GDM1 (cell line): ENCODE data around the gene MISFA.
A peak's percentile ranks its signal among the peaks of the same experiment; 100 is the strongest.
"Not testable (repeated sequence)": the region's sequence is repeated elsewhere in the genome, so short reads cannot be mapped to it uniquely, and the experiment has no call there.

Experiments used
- DNase-seq: peaks from one replicate; lab custom pipeline; 2025; lab: John Stamatoyannopoulos, UW

MISFA gene

DNA sequence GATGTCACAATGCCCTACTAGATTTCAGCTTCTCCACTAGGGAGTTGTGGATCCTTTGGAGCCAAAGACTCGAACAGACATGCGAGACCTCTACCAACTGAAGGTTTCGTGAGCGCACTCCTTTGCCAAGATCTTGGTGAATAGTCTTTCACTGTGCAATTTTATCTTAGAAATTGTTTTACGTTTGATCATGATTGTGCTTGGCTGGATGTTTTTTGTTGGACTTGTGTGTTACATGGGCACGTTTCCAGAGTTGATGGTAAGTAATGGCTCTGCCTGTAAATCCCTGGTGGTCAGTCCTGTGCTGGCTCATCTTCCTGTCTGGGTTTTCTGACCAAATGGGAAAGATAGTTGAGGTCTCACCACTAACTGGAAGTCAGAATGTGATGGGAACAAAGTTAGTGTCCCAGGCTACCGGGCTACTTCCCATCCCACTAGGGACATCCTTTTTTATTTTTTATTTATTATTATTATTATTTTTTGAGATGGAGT lies at the start of gene MISFA:
TSS of gene MISFA (plus strand) at position 51 of the 492 bp plus-strand sequence. CDS start at position 191, 140 bp downstream.
- DNase-seq, result no peak

GRCh38 chr11:18563090-18563730 lies 36.4 kb upstream of the MISFA start:
- DNase-seq, result no peak

DNA sequence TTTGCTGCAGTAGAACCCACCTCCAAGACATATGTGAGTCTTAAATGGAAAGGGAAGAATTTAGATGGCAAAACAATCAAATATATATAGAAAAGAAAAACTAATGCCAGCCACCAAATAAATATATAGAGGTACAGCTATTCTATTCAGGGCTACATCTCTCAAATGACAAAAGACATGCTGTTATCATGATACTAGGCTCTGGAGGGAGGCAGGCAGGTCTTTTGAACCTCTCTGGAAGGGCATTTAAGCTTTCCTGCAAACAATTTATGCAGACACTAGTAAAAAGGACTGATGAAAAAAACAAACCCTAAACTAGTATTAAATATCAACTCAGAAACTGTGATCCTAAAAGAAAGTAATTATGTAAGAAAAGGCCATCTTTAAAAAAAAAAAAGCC lies 35.4 kb upstream of the MISFA start:
- no peak for DNase-seq

DNA sequence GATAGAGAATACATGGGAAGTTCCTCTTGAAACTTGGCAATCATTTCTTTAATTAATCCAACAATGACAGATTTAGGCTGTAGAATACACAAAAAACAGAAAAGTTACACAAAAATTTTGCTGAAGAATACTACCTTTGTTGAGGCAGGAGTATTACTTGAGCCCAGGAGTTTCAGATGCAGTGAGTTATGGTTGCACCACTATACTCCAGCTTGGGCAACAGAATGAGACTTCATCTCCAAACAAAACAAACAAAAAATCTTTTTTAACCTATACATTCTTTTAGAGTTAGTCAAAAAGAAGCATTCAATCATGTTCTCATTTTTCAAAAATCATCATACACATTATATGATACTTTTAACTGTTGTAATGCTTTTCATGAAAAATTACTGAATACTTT lies 33.2 kb upstream of the MISFA start:
- DNase-seq, result no peak

GRCh38 chr11:18567081-18567480 lies 32.5 kb upstream of the MISFA start:
- no peak for DNase-seq

- no peak for DNase-seq
Measured at GRCh38 chr11:18575361-18575760, 24.2 kb upstream of the MISFA start.

- DNase-seq, result no peak
Measured at GRCh38 chr11:18578975-18579598, 20.5 kb upstream of the MISFA start.

DNA sequence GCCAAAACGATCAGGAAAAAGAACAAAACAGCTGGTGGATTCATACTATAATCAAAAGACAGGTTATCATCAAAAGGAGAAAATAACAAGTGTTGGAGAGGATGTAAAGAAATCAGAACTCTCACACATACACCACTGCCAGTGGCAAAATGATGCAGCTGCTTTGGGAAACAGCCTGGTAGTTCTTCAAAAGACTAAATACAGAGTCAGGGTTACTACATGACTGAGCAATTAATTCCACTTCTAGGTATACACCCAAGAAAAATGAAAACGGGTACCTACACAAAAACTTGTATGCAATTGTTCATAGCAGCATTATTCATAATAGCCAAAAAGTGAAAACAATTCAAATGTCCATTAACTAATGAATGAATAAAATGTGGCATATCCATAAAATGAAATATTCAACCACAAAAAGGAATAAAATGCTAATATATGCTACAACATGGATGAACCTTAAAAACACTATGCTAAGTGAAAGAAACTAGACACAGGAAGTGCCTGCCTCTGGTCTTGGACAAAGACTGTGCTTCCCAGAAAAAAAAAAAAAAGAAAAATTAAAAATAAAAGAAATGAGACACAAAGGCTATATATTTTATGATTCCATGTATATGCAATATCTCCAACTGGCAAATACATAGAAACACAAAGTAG lies 19.3 kb upstream of the MISFA start:
- DNase-seq, result no peak

GRCh38 chr11:18581825-18582224 lies 17.8 kb upstream of the MISFA start:
- no peak for DNase-seq

GRCh38 chr11:18588297-18589252 lies 11.0 kb upstream of the MISFA start, which contains the start of gene UEVLD:
TSS of gene UEVLD (minus strand) at chr11:18588734. CDS start at chr11:18588654, 80 bp downstream.
- DNase-seq, result peak; percentile 61

DNA sequence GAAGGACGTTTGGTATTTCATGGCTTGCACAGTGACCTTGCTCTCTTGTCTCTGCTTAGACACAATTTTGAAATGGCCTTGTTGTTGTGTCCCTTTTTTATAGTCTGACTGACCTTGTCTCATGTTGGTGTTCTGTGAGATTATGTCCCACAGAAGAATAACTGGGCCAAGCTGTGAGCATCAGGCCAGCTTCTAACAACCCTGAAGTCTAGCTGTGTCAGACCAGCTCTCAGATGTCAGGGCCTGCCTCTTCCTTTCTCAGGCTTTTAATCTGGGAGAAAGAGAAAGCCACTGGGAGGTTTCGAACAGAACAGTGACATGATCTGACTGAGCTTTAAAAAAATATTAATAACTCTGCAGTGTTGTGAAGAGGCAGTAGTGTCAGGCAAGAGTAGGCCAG lies 9.0 kb upstream of the MISFA start:
- DNase-seq, result no peak

- not testable (repeated sequence) for DNase-seq
Measured at GRCh38 chr11:18594088-18594487, 5.5 kb upstream of the MISFA start.

- no peak for DNase-seq
Measured at GRCh38 chr11:18594999-18595749, 4.4 kb upstream of the MISFA start.

DNA sequence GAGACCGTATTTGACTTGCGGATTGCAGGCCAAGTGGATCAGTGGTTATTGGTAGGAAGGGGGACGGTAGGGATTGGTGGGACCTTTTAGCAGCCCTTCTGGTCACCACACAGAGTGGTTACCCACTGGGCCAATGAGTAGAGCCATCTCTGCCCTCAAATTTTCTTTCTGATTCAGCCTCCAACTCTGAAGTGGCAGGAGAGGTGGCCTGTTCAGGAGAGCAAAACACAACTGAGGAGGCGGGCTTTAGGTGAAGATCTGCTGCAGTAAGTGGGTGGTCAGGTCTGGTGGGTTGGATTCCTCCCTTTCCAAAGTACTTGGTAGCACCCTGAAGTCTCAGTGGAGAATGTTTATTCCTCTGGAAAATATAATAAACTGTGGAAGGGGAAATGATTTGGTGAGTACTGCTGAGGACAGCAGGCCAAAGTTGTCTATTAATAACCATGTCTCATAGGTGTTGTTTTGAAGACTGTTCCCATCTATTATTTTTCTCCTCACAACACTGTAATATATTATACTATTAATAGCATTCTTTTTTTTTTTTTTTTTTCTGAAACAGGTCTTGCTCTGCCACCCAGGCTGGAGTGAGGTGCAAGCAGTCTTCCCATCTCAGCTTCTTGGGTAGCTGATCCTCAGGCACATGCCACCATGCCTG lies 1.5 kb downstream of the MISFA start:
- no peak for DNase-seq

DNA sequence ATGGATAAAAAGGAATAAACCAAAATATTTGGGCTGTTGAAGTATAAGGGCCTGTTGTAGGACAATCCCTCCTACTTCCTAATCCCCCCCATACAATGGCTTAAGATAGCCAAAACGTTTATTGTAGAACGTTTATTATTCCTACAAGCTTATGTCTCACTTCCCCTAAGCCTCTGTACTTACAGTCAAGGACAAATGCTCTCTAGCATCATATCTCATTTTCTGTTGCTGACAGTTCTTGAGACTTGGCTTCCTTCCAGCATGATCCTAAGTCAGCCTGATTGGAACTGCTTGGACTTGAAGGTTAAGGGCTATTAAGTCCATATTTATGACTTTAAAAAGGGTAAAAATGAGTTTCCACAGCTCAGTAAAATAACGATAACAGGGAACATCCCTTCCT lies 8.8 kb downstream of the MISFA start:
- DNase-seq, result no peak

- no peak for DNase-seq
Measured at GRCh38 chr11:18611196-18611595, 11.6 kb downstream of the MISFA start.

- DNase-seq, result no peak
Measured at GRCh38 chr11:18612394-18612793, 12.8 kb downstream of the MISFA start.

- no peak for DNase-seq
Measured at GRCh38 chr11:18614667-18615066, 15.1 kb downstream of the MISFA start.

DNA sequence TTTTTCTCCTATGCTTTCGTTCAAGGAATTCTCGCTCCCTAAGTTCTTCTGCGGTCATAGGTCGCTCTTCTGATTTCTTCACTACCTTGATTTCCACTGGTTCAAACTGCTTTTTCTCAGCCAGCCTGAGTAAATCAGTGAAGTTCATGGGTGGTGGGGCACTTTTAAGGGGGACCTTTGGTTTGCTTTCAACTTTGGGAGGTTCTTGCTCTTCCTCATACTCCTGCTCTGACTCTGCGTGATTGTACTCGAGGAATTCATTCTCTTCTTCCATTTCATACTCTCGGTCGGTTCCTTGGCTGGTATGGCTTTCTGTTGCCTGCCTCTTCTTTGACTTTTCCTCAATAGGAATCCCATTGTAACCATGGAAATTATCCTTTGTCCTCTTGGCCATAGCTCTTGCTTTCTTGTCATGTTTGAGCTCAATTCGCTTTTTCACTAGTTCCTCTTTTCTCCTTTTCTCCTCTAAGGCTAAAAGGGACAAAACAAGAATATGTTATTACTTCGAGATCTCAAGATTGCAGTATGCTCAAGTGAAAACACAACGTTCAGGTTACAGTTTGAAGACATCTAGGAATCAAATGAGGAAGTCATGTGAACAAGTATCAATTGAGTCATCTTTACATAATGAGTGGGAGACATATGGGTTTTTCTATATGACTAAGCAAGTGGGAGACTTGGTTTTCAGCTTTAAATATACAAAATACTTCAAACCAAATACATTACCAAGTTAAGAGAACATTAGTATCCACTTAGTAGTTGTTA lies 16.2 kb downstream of the MISFA start:
- no peak for DNase-seq
